GM23338 (cell line): ENCODE data around the gene CAMTA1. TPM values are rescaled to one million over a fixed set of nuclear protein-coding genes. Genes with fewer than 3 reads are reported as not detected.

ENCODE experiments used
- ATAC-seq: fragments of 200-7000 bp; cut with Tn5 transposase; 3 replicates; pipeline ENCODE4 v1.9.1; 2020
- DNase-seq: peaks from one replicate; pipeline ENCODE4 v3.0.0-alpha.2; 2015; ENCODE audit warnings: low spot score
- H2AFZ ChIP-seq: fragments of 200-600 bp; sonication (generic); 2 replicates; pipeline ENCODE4 v1.8.0; 2016; ENCODE audit warnings: antibody characterized with exemption, mild to moderate bottlenecking, moderate library complexity
- H3F3A ChIP-seq: fragments of 200-600 bp; sonication (generic); replicated peaks from 2 replicates; pipeline ENCODE4 v1.8.0; 2017; ENCODE audit warnings: antibody characterized with exemption, mixed run types, low read depth
- H3K27ac ChIP-seq: fragments of 200-600 bp; sonication (generic); 2 replicates; pipeline ENCODE4 v1.6.1; 2016; ENCODE audit warnings: low read depth
- H3K27me3 ChIP-seq: fragments of 200-600 bp; sonication (generic); 2 replicates; pipeline ENCODE4 v1.8.0; 2016; ENCODE audit warnings: mild to moderate bottlenecking, mixed run types, moderate library complexity; ENCODE audit not compliant: insufficient read depth
- H3K36me3 ChIP-seq: fragments of 200-600 bp; sonication (generic); 2 replicates; pipeline ENCODE4 v1.8.0; 2016; ENCODE audit warnings: mild to moderate bottlenecking; ENCODE audit not compliant: insufficient read depth
- H3K4me1 ChIP-seq: fragments of 200-600 bp; sonication (generic); 2 replicates; pipeline ENCODE4 v1.8.0; 2016; ENCODE audit warnings: mild to moderate bottlenecking, moderate library complexity; ENCODE audit not compliant: insufficient read depth
- H3K4me2 ChIP-seq: fragments of 200-600 bp; sonication (generic); 2 replicates; pipeline ENCODE4 v1.7.1; 2017; ENCODE audit warnings: mixed run types
- H3K4me3 ChIP-seq: fragments of 200-600 bp; sonication (generic); 2 replicates; pipeline ENCODE4 v1.6.1; 2016; ENCODE audit warnings: mixed run types
- H3K79me2 ChIP-seq: fragments of 200-600 bp; sonication (generic); replicated peaks from 2 replicates; pipeline ENCODE4 v1.8.0; 2017; ENCODE audit warnings: mild to moderate bottlenecking; ENCODE audit not compliant: insufficient read depth
- H3K9me2 ChIP-seq: fragments of 200-600 bp; sonication (generic); 2 replicates; pipeline ENCODE4 v1.8.0; 2017; ENCODE audit not compliant: insufficient read depth
- H4K20me1 ChIP-seq: fragments of 200-600 bp; sonication (generic); replicated peaks from 2 replicates; pipeline ENCODE4 v1.8.0; 2017; ENCODE audit warnings: mild to moderate bottlenecking; ENCODE audit not compliant: insufficient read depth
- H3K27ac Mint-ChIP-seq: 2 replicates; pipeline ENCODE4 v1.8.0; 2020; ENCODE audit warnings: inconsistent platforms, mild to moderate bottlenecking, moderate library complexity, mixed read lengths
- H3K27me3 Mint-ChIP-seq: 3 replicates; pipeline ENCODE4 v1.8.0; 2022; ENCODE audit warnings: low read depth, mild to moderate bottlenecking, moderate library complexity, mixed read lengths, inconsistent platforms; ENCODE audit not compliant: insufficient read depth, poor library complexity
- H3K36me3 Mint-ChIP-seq: 3 replicates; pipeline ENCODE4 v1.8.0; 2021; ENCODE audit warnings: low read depth, mild to moderate bottlenecking, inconsistent platforms, moderate library complexity, mixed read lengths
- H3K4me1 Mint-ChIP-seq: 3 replicates; pipeline ENCODE4 v1.8.0; 2020; ENCODE audit warnings: mild to moderate bottlenecking, inconsistent platforms, mixed read lengths
- H3K4me3 Mint-ChIP-seq: 3 replicates; pipeline ENCODE4 v1.8.0; 2021; ENCODE audit warnings: moderate library complexity, mild to moderate bottlenecking, inconsistent platforms, mixed read lengths
- H3K9me3 Mint-ChIP-seq: 3 replicates; pipeline ENCODE4 v1.8.0; 2020; ENCODE audit warnings: moderate library complexity, mild to moderate bottlenecking, inconsistent platforms, mixed read lengths
- CREB1 ChIP-seq: fragments of 250-450 bp; sonication (Bioruptor Pico); IDR thresholded peaks from 2 replicates; pipeline ENCODE4 v1.5.0; 2020; ENCODE audit warnings: low read depth, mild to moderate bottlenecking, moderate library complexity
- CTCF ChIP-seq, 2 experiments: fragments of 200-600 bp in 1 of 2; sonication (generic) in 1 of 2; conservative IDR thresholded peaks; 2 replicates each; pipeline versions ENCODE4 v1.5.1 to v1.6.1; 2016 to 2017; ENCODE audit warnings: antibody characterized with exemption in 2 of 2, low read depth in 2 of 2, mild to moderate bottlenecking in 2 of 2, moderate library complexity in 1 of 2
- ETS1 ChIP-seq: IDR thresholded peaks from 2 replicates; pipeline ENCODE4 v1.6.1; 2016; ENCODE audit warnings: antibody characterized with exemption
- EZH2 ChIP-seq: fragments of 200-600 bp; sonication (generic); IDR thresholded peaks from one replicate; pipeline ENCODE4 v1.8.0; 2017; ENCODE audit warnings: antibody characterized with exemption, mild to moderate bottlenecking, low read depth; ENCODE audit not compliant: unreplicated experiment
- EZH2phosphoT487 ChIP-seq: fragments of 200-600 bp; sonication (generic); IDR thresholded peaks from one replicate; pipeline ENCODE4 v1.8.1; 2018; ENCODE audit warnings: antibody characterized with exemption; ENCODE audit not compliant: unreplicated experiment
- NANOG ChIP-seq: IDR thresholded peaks from 2 replicates; pipeline ENCODE4 v1.6.1; 2016; ENCODE audit warnings: antibody characterized with exemption, borderline replicate concordance
- REST ChIP-seq: IDR thresholded peaks from one replicate; pipeline ENCODE4 v1.6.1; 2018; ENCODE audit warnings: antibody characterized with exemption; ENCODE audit not compliant: unreplicated experiment
- ZNF114 ChIP-seq: fragments of 250-450 bp; sonication (Bioruptor Pico); IDR thresholded peaks from 2 replicates; pipeline ENCODE4 v1.5.0; 2020; ENCODE audit warnings: mild to moderate bottlenecking, moderate library complexity
- ZNF331 ChIP-seq: fragments of 250-450 bp; sonication (Bioruptor Pico); IDR thresholded peaks from 2 replicates; pipeline ENCODE4 v1.5.0; 2020; ENCODE audit warnings: low read depth, mild to moderate bottlenecking, moderate library complexity
- ZNF462 ChIP-seq: fragments of 250-450 bp; sonication (Bioruptor Pico); IDR thresholded peaks from 2 replicates; pipeline ENCODE4 v1.5.0; 2020; ENCODE audit warnings: mild to moderate bottlenecking, moderate library complexity
- polyA plus RNA-seq: library from polyadenylated mRNA; unstranded; fragments of >200 nt; fragmentation: Nextera tagmentation; extraction: Ambion mirVana; gene quantifications from 2 replicates; pipeline ENCODE4 v1.2.1, GENCODE V29; 2016
- total RNA-seq: library from RNA; depleted of rRNA; stranded (reverse); fragments of >200 nt; shearing (Covaris generic); gene quantifications from 2 replicates; pipeline ENCODE4 v1.2.3, GENCODE V29; 2014

CAMTA1 gene
- total and polyA plus RNA-seq, 2 experiments from 2014 or later, result 115 to 519 TPM

- Histone ChIP-seq H3K27ac (no peak overlapping the region), H3K36me3 (no peaks in the 10 kb centered on the region), H2AFZ (no peak overlapping the region), H3K4me2 (no peak overlapping the region), H4K20me1 (no peaks in the 10 kb centered on the region), H3K9me2 (peaks cover 4% of the 10 kb centered on the region; the same call in 1 of the 2 replicates), H3K27me3 (no peaks in the 10 kb centered on the region), H3K4me1 (no peaks in the 10 kb centered on the region), H3F3A (peaks cover 4% of the 10 kb centered on the region; the same call in 1 of the 2 replicates), H3K4me3 (no peak overlapping the region), H3K79me2 (no peaks in the 10 kb centered on the region)
- 0 out of 3 replicates have a peak, but pooled peaks cover 2% of the 10 kb centered on the region for H3K4me1 Mint-ChIP-seq
- no peaks in the 10 kb centered on the region for H3K9me3 Mint-ChIP-seq
- peaks cover 2% of the 10 kb centered on the region for H3K27me3 Mint-ChIP-seq
- TF ChIP-seq REST, result no peak
- no peak for TF ChIP-seq CTCF (conservative IDR thresholded peaks at IDR 0.05; ENCODE audit: low read depth in 2 of 2)
- TF ChIP-seq ZNF114 (CRISPR knock-in tag), result no peak
- TF ChIP-seq ZNF331, result no peak
- TF ChIP-seq NANOG, result no peak
- no peak for TF ChIP-seq EZH2phosphoT487
- TF ChIP-seq CREB1 (CRISPR knock-in tag), result no peak
- TF ChIP-seq EZH2, result no peak
- no peak for TF ChIP-seq ZNF462 (CRISPR knock-in tag)
- no peak for TF ChIP-seq ETS1
- DNase-seq (no peak), ATAC-seq (peak; percentile 45)
- no peaks in the 10 kb centered on the region for H3K36me3 Mint-ChIP-seq
- H3K27ac Mint-ChIP-seq, result no peak overlapping the region
- H3K4me3 Mint-ChIP-seq, result no peak overlapping the region
Observed at GRCh38 chr1:7501723-7502603, 716.7 kb downstream of the CAMTA1 start.
